ENCODE results near the gene MCIDAS. TPM values are rescaled to one million over a fixed set of nuclear protein-coding genes. Genes with fewer than 3 reads are reported as not detected.

Gene MCIDAS
- total and polyA plus RNA-seq, 2 experiments from 2014 or later, result 0.08 TPM; not detected in 1

- no peaks in the 10 kb centered on the region for H4K20me1 ChIP-seq (ENCODE audit: insufficient read depth, poor library complexity, severe bottlenecking)
- no peak overlapping the region for H3K4me3 ChIP-seq
- DNase-seq (ENCODE audit: low spot score), result no peak
- peaks cover 17% of the 10 kb centered on the region for H3K27me3 ChIP-seq
- TF ChIP-seq CTCF (IDR thresholded peaks at IDR 0.05; ENCODE audit: poor library complexity), result no peak
- no peak for TF ChIP-seq EZH2 (IDR thresholded peaks at IDR 0.05; ENCODE audit: borderline replicate concordance)
- no peak for TF ChIP-seq EZH2phosphoT487 (IDR thresholded peaks at IDR 0.05; ENCODE audit: low read depth, severe bottlenecking, unreplicated experiment)
- H3K9me2 ChIP-seq (replicated peaks; ENCODE audit: insufficient read depth), result no peaks in the 10 kb centered on the region
- 62% methylated on average over 2 of the region's 2 CpGs for WGBS (ENCODE audit: low lambda C conversion rate, missing lambda C conversion rate)
- H3K9me3 ChIP-seq (ENCODE audit: low read depth), result no peaks in the 10 kb centered on the region
- H3K4me2 ChIP-seq, result no peak overlapping the region
- no peaks in the 10 kb centered on the region for H3K79me2 ChIP-seq
- no peak overlapping the region for H3K27ac ChIP-seq
- no peaks in the 10 kb centered on the region for H3K36me3 ChIP-seq (replicated peaks; ENCODE audit: insufficient read depth, low read depth)
- no peak overlapping the region for H2AFZ ChIP-seq
- H3K4me1 ChIP-seq (ENCODE audit: insufficient read depth), result no peaks in the 10 kb centered on the region
Measured at GRCh38 chr5:55211184-55211874, 15.8 kb downstream of the MCIDAS start.

GRCh38 chr5:55205001-55205400, 22.1 kb downstream of the MCIDAS start:
- no peaks in the 10 kb centered on the region for H3K79me2 ChIP-seq
- no peaks in the 10 kb centered on the region for H3K9me3 ChIP-seq (ENCODE audit: low read depth)
- H3K27ac ChIP-seq, result no peak overlapping the region
- no peak overlapping the region for H3K4me3 ChIP-seq
- DNase-seq (ENCODE audit: low spot score), result no peak
- WGBS (ENCODE audit: low lambda C conversion rate, missing lambda C conversion rate), result 94% methylated on average over 2 of the region's 2 CpGs
- H3K4me1 ChIP-seq (ENCODE audit: insufficient read depth), result no peaks in the 10 kb centered on the region
- H3K27me3 ChIP-seq, result peaks cover 24% of the 10 kb centered on the region
- H3K9me2 ChIP-seq (replicated peaks; ENCODE audit: insufficient read depth), result no peaks in the 10 kb centered on the region
- TF ChIP-seq EZH2 (IDR thresholded peaks at IDR 0.05; ENCODE audit: borderline replicate concordance) (no peak), CTCF (IDR thresholded peaks at IDR 0.05; ENCODE audit: poor library complexity) (no peak), EZH2phosphoT487 (IDR thresholded peaks at IDR 0.05; ENCODE audit: low read depth, severe bottlenecking, unreplicated experiment) (no peak)
- H4K20me1 ChIP-seq (ENCODE audit: insufficient read depth, poor library complexity, severe bottlenecking), result no peaks in the 10 kb centered on the region
- no peak overlapping the region for H2AFZ ChIP-seq
- no peak overlapping the region for H3K4me2 ChIP-seq
- no peaks in the 10 kb centered on the region for H3K36me3 ChIP-seq (replicated peaks; ENCODE audit: insufficient read depth, low read depth)

DNA sequence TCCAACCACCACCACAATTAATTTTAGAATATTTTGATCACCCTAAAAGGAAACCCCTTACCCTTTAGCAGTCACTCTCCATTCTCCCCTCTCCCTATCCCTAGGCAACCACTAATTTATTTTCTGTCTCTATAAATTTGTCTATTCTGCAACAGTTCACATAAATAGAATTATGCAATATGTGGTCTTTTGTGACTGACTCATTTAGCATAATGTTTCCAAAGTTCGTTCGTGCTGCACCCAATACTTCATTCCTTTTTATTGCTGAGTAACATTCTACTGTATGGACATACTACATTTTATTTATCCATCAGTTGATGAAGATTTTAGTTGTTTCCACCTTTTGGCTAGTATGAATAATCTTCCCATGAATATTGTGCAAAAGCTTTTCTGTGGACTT, 36.0 kb downstream of the MCIDAS start:
- Histone ChIP-seq H4K20me1 (ENCODE audit: insufficient read depth, poor library complexity, severe bottlenecking) (no peaks in the 10 kb centered on the region), H3K4me2 (no peak overlapping the region), H3K79me2 (no peaks in the 10 kb centered on the region), H3K4me3 (no peak overlapping the region), H3K27ac (no peak overlapping the region), H3K9me2 (replicated peaks; ENCODE audit: insufficient read depth) (no peaks in the 10 kb centered on the region), H3K9me3 (ENCODE audit: low read depth) (no peaks in the 10 kb centered on the region), H3K27me3 (peaks cover 40% of the 10 kb centered on the region), H3K4me1 (ENCODE audit: insufficient read depth) (no peaks in the 10 kb centered on the region), H3K36me3 (replicated peaks; ENCODE audit: insufficient read depth, low read depth) (no peaks in the 10 kb centered on the region), H2AFZ (no peak overlapping the region)
- TF ChIP-seq EZH2phosphoT487 (IDR thresholded peaks at IDR 0.05; ENCODE audit: low read depth, severe bottlenecking, unreplicated experiment) (no peak), EZH2 (IDR thresholded peaks at IDR 0.05; ENCODE audit: borderline replicate concordance) (no peak), CTCF (IDR thresholded peaks at IDR 0.05; ENCODE audit: poor library complexity) (no peak)
- DNase-seq (ENCODE audit: low spot score), result no peak
- 92% methylated on average over 2 of the region's 2 CpGs for WGBS (ENCODE audit: low lambda C conversion rate, missing lambda C conversion rate)

Data from hepatocyte (in vitro differentiated cells).